Coronary artery (tissue), 2 donors: ENCODE results near the gene MICU2.

Experiments used
- DNase-seq: peaks from one replicate; pipeline ENCODE4 v3.0.0-alpha.2; 2017; ENCODE audit warnings: low spot score
- H3K27ac ChIP-seq, 2 donors: fragments of 200-600 bp; sonication (generic); one replicate each; pipeline ENCODE4 v1.5.1; 2016 to 2019
- H3K4me3 ChIP-seq: fragments of 200-600 bp; sonication (generic); 2 replicates; pipeline ENCODE4 v1.5.1; 2016; ENCODE audit warnings: mild to moderate bottlenecking, moderate library complexity
- CTCF ChIP-seq: fragments of 200-600 bp; sonication (generic); IDR thresholded peaks from one replicate; pipeline ENCODE4 v1.5.1; 2019; ENCODE audit warnings: antibody characterized with exemption

The MICU2 gene

GRCh38 chr13:21458451-21458812, 145.5 kb downstream of the MICU2 start:
- TF ChIP-seq CTCF: no peak
- H3K4me3 ChIP-seq: peak overlapping the region; percentile 81
- peak overlapping the region; percentile 92 to 94 for H3K27ac ChIP-seq
- no peak for DNase-seq

GRCh38 chr13:21453387-21454081, 150.4 kb downstream of the MICU2 start:
- Histone ChIP-seq H3K4me3 (no peak overlapping the region), H3K27ac (no peak overlapping the region)
- TF ChIP-seq CTCF: no peak
- no peak for DNase-seq

GRCh38 chr13:21450936-21451335, 153.0 kb downstream of the MICU2 start:
- DNase-seq: no peak
- Histone ChIP-seq H3K27ac (no peak overlapping the region), H3K4me3 (no peak overlapping the region)
- no peak for TF ChIP-seq CTCF

- TF ChIP-seq CTCF: no peak
- Histone ChIP-seq H3K27ac (no peak overlapping the region), H3K4me3 (no peak overlapping the region)
- DNase-seq: no peak
Observed at GRCh38 chr13:21446656-21447055, 157.3 kb downstream of the MICU2 start.

GRCh38 chr13:21445759-21446158, 158.2 kb downstream of the MICU2 start:
- no peak overlapping the region for H3K27ac ChIP-seq
- no peak for TF ChIP-seq CTCF
- DNase-seq: no peak

GRCh38 chr13:21443171-21443570, 160.8 kb downstream of the MICU2 start:
- no peak overlapping the region for H3K27ac ChIP-seq
- DNase-seq: no peak
- no peak overlapping the region for H3K4me3 ChIP-seq
- no peak for TF ChIP-seq CTCF

More at GRCh38 chr13:21445759-21446158, 158.2 kb downstream of the MICU2 start:
- no peak overlapping the region for H3K4me3 ChIP-seq
